Kidney (tissue), 14 donors: Measurements from ENCODE around the gene SLX4IP. TPM values are rescaled to one million over a fixed set of nuclear protein-coding genes. Genes with fewer than 3 reads are reported as not detected.

Experiments
- DNase-seq, 5 donors: peaks; one replicate each; pipeline ENCODE4 v3.0.0-alpha.2; 2013 to 2020
- FAIRE-seq: peaks from 2 replicates; lab custom pipeline; 2012; peaks lifted over from hg19 to GRCh38; lab: Jason Lieb, UNC
- H3K27ac ChIP-seq, 2 donors: one replicate each; pipeline ENCODE4 v1.7.0; 2013; ENCODE audit warnings: low read depth in 2 of 2, low read length in 2 of 2, inconsistent platforms in 1 of 2
- H3K27me3 ChIP-seq: one replicate; pipeline ENCODE4 v1.7.1; 2013; ENCODE audit warnings: low read length, inconsistent platforms; ENCODE audit not compliant: control insufficient read depth, insufficient read depth
- H3K36me3 ChIP-seq, 3 donors: one replicate each; pipeline versions ENCODE4 v1.7.0 to v1.7.1; 2013; ENCODE audit warnings: low read length in 3 of 3, control low read depth in 1 of 3, inconsistent platforms in 1 of 3; ENCODE audit not compliant: insufficient read depth in 3 of 3, control insufficient read depth in 2 of 3
- H3K4me1 ChIP-seq, 3 donors: one replicate each; pipeline versions ENCODE4 v1.7.0 to v1.7.1; 2013; ENCODE audit warnings: low read length in 3 of 3, inconsistent platforms in 1 of 3, low read depth in 1 of 3; ENCODE audit not compliant: control insufficient read depth in 2 of 3, insufficient read depth in 2 of 3
- H3K4me3 ChIP-seq, 3 donors: one replicate each; pipeline versions ENCODE4 v1.7.0 to v1.8.1; 2013; ENCODE audit warnings: low read length in 3 of 3, control low read depth in 1 of 3, inconsistent platforms in 1 of 3
- H3K9ac ChIP-seq, 3 donors: one replicate each; pipeline versions ENCODE4 v1.7.0 to v1.7.1; 2013; ENCODE audit warnings: low read length in 3 of 3, control low read depth in 1 of 3, inconsistent platforms in 1 of 3
- H3K9me3 ChIP-seq, 3 donors: one replicate each; pipeline versions ENCODE4 v1.7.0 to v1.7.1; 2013; ENCODE audit warnings: low read length in 3 of 3, control low read depth in 1 of 3, inconsistent platforms in 1 of 3; ENCODE audit not compliant: control insufficient read depth in 2 of 3, insufficient read depth in 1 of 3
- CTCF ChIP-seq: IDR thresholded peaks from 3 replicates; pipeline ENCODE4 v1.5.1; 2012; ENCODE audit warnings: mild to moderate bottlenecking, moderate library complexity, borderline replicate concordance; ENCODE audit not compliant: insufficient read depth; ENCODE audit errors: extremely low read depth
- intact Hi-C: fragments of 100-400 bp; cut with DNase I; formaldehyde crosslinking; loops from one replicate; pipeline ENCODE4 v1.11.1; 2022
- polyA plus RNA-seq: library from polyadenylated mRNA; stranded (reverse); fragments of 350-450 nt; fragmentation: Illumina TruSeq; extraction: RNeasy Lipid Tissue Mini Kit (QIAGEN cat#74804); gene quantifications from one replicate; pipeline ENCODE4 v1.2.3, GENCODE V29; 2014; ENCODE audit warnings: low read depth, low replicate concordance; ENCODE audit not compliant: insufficient read depth
- total RNA-seq: library from RNA; stranded (reverse); fragmentation: NEBNext Ultra II Directional; extraction: Animal tissue kit (Norgen Biotek cat#: 25700); gene quantifications from one replicate; pipeline ENCODE4 v1.2.1, GENCODE V29; 2021
- donor health status: control.
- donor health status: control.
- donor health status: control.
- donor health status: control.
- donor health status: control.
- donor health status: DM: yes; HTN: yes; CAD: no.
- donor health status: Normal renal cell carcinoma (clear cell type).

Gene SLX4IP
- total and polyA plus RNA-seq, 2 donors from 2014 or later: 2.6 to 7.6 TPM

DNA sequence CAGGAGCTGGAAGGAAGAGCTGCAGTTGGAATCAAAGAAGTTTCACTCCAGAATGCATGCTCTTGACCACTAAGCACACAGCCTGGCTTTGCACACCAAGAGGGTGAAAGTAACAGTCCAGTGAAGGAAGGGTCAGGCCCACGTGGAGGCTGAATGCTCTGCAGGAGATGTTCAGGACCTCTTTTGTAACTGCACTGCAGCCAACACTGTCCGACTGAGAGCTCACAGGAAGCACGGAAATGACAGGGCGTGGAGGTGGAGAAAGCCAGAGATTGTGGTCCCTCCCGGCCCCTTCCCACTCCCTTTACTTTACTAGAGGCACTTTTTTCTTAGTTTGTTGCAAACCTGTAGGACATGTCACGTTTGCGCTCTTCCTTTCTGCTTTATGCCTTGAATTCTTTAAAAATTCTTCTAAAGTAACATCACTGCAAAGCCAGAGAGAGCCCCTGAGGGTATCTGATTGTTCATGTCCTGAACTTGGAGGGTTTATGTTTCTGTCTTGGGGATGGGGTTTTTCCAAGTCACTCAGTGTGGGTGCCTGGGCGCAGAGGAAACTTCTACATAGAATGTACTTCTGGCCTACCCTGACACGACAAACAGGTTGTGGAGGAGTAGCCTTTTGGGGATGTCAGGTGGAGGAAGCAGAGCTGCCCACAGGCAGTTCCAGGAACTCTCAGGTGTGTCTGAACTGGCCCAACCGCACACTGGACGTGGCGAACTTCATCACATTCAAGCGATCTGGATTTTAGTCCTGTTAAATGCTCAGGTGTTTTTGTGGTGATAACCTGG, 197.8 kb downstream of the SLX4IP start:
- FAIRE-seq (no peak), DNase-seq (no peak)
- no peak overlapping the region for H3K27ac ChIP-seq
- H3K9me3 ChIP-seq: no peaks in the 10 kb centered on the region
- no peak overlapping the region for H3K9ac ChIP-seq
- no peak overlapping the region for H3K4me3 ChIP-seq
- no peaks in the 10 kb centered on the region for H3K36me3 ChIP-seq
- H3K27me3 ChIP-seq: no peaks in the 10 kb centered on the region
- intact Hi-C loops: no loop called here
- peaks cover 0 to 6% (median 4%) of the 10 kb centered on the region in 3 donors for H3K4me1 ChIP-seq
- no peak for TF ChIP-seq CTCF

GRCh38 chr20:10633718-10634117, 198.6 kb downstream of the SLX4IP start:
- DNase-seq (no peak), FAIRE-seq (no peak)
- no peak for TF ChIP-seq CTCF
- peaks cover 0 to 6% (median 4%) of the 10 kb centered on the region in 3 donors for H3K4me1 ChIP-seq
- no peaks in the 10 kb centered on the region for H3K9me3 ChIP-seq
- H3K4me3 ChIP-seq: no peak overlapping the region
- no peaks in the 10 kb centered on the region for H3K27me3 ChIP-seq
- H3K9ac ChIP-seq: no peak overlapping the region
- H3K27ac ChIP-seq: no peak overlapping the region
- H3K36me3 ChIP-seq: peaks cover 0 to 2% (median 0%) of the 10 kb centered on the region in 3 donors
- intact Hi-C loops: no loop called here

DNA sequence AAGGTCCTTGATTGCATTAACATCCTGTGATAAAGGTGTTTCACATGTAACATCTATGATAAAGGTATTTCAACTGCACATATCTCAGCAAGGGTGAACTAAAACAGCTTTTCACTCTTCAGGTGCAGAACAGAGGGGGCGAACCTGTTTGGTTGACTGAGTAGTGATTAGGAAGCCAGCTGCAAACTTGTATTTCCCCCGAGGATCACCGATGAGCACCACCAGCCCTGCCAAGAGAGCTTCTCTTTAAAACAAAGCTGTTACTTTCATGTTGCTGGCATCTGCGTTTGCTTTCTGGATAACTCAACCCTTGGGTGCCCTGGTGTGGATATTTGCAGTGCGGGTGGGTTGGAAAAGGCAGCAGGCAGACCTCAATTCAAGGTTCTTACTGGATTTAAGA, 199.1 kb downstream of the SLX4IP start:
- no peak overlapping the region for H3K27ac ChIP-seq
- no peak overlapping the region for H3K4me3 ChIP-seq
- FAIRE-seq (no peak), DNase-seq (no peak)
- H3K9ac ChIP-seq: no peak overlapping the region
- intact Hi-C loops: no loop called here
- peaks cover 0 to 6% (median 4%) of the 10 kb centered on the region in 3 donors for H3K4me1 ChIP-seq
- no peak for TF ChIP-seq CTCF
- H3K9me3 ChIP-seq: no peaks in the 10 kb centered on the region
- no peaks in the 10 kb centered on the region for H3K27me3 ChIP-seq
- peaks cover 0 to 2% (median 2%) of the 10 kb centered on the region in 3 donors for H3K36me3 ChIP-seq
